Karpas-422 (cell line): ENCODE results near the gene DRG2. TPM values are rescaled to one million over a fixed set of nuclear protein-coding genes. Genes with fewer than 3 reads are reported as not detected.

Experiments used
- DNase-seq: peaks from one replicate; pipeline ENCODE4 v3.0.0-alpha.2; 2015
- H2AFZ ChIP-seq: fragments of 200-600 bp; sonication (generic); 2 replicates; pipeline ENCODE4 v1.6.1; 2014; ENCODE audit warnings: antibody characterized with exemption, low read length, mixed read lengths
- H3K27ac ChIP-seq: fragments of 200-600 bp; sonication (generic); 2 replicates; pipeline ENCODE4 v1.5.1; 2014; ENCODE audit warnings: mild to moderate bottlenecking, low read length, moderate library complexity
- H3K27me3 ChIP-seq: fragments of 200-600 bp; sonication (generic); 2 replicates; pipeline ENCODE4 v1.6.1; 2014; ENCODE audit warnings: low read length, mixed read lengths
- H3K36me3 ChIP-seq: fragments of 200-600 bp; sonication (generic); 2 replicates; pipeline ENCODE4 v1.6.1; 2014; ENCODE audit warnings: low read length, mixed read lengths; ENCODE audit not compliant: insufficient read depth
- H3K4me1 ChIP-seq: fragments of 200-600 bp; sonication (generic); 2 replicates; pipeline ENCODE4 v1.6.1; 2014; ENCODE audit warnings: mild to moderate bottlenecking, low read length, mixed read lengths
- H3K4me2 ChIP-seq: fragments of 200-600 bp; sonication (generic); 2 replicates; pipeline ENCODE4 v1.6.1; 2014; ENCODE audit warnings: low read length, low read depth, mild to moderate bottlenecking; ENCODE audit not compliant: poor library complexity, severe bottlenecking
- H3K4me3 ChIP-seq: fragments of 200-600 bp; sonication (generic); 2 replicates; pipeline ENCODE4 v1.5.1; 2014; ENCODE audit warnings: mild to moderate bottlenecking, antibody characterized with exemption, low read length, mixed read lengths
- H3K79me2 ChIP-seq: fragments of 200-600 bp; sonication (generic); 2 replicates; pipeline ENCODE4 v1.6.1; 2014; ENCODE audit warnings: mild to moderate bottlenecking, low read length, mixed read lengths
- H3K9ac ChIP-seq: fragments of 200-600 bp; sonication (generic); 2 replicates; pipeline ENCODE4 v1.6.0; 2014; ENCODE audit warnings: low read length
- H3K9me2 ChIP-seq: fragments of 200-600 bp; sonication (generic), shearing (Covaris generic); replicated peaks from 2 replicates; pipeline ENCODE4 v1.6.0; 2014; ENCODE audit warnings: mild to moderate bottlenecking, low read length, moderate library complexity; ENCODE audit not compliant: insufficient read depth
- H3K9me3 ChIP-seq: fragments of 300-700, 200-600 bp; sonication (generic); 2 replicates; pipeline ENCODE4 v1.6.1; 2014; ENCODE audit warnings: low read length, mixed read lengths
- H4K20me1 ChIP-seq: fragments of 200-600 bp; sonication (generic); 2 replicates; pipeline ENCODE4 v1.6.1; 2014; ENCODE audit warnings: mild to moderate bottlenecking, antibody characterized with exemption, low read length, low read depth; ENCODE audit not compliant: insufficient read depth
- total RNA-seq: library from RNA; depleted of rRNA; stranded (reverse); fragments of >200 nt; shearing (Covaris generic); gene quantifications from 2 replicates; pipeline ENCODE4 v1.2.3, GENCODE V29; 2014; ENCODE audit warnings: low replicate concordance

DRG2 gene
- total RNA-seq, 1 experiment from 2014 or later: 21.5 TPM

- no peak for DNase-seq
Observed at GRCh38 chr17:18110636-18111145, 22.9 kb downstream of the DRG2 start.

DNA sequence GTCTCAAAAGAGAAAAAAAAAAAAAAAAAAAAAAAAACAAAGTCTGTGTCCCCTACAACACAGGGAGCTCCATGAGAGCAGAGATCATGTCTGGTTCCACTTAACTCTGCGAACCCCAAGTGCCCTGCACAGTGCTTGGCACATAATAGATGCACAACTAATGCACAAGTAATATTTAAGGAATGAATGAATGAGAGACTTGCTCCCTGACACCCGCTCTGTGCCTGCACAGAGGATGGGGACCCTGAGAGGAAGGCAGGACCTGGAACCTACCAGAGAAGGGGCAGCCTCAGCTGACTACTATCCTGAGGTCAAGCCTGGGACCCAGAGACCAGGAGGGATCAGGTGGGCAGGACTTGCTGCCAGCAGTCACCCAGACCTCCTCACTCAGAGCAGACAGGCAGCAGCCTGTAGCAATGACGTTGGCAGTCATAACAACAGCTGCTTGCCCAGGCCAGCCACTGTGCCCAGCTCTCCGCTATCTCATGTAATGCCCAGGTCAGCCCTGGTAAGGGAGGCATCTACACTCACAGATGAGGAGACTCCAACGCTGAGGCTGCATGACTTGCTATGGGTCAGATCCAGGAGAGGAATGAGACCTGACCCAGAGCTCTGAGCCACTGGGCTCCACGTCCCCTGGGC lies 23.7 kb downstream of the DRG2 start:
- H3K4me2 ChIP-seq: no peak overlapping the region
- no peaks in the 10 kb centered on the region for H3K27me3 ChIP-seq
- H3K4me3 ChIP-seq: no peak overlapping the region
- H4K20me1 ChIP-seq: 0 out of 2 replicates have a peak, but pooled peaks cover 4% of the 10 kb centered on the region
- H3K27ac ChIP-seq: no peak overlapping the region
- H2AFZ ChIP-seq: no peak overlapping the region
- H3K4me1 ChIP-seq: no peaks in the 10 kb centered on the region
- H3K36me3 ChIP-seq: no peaks in the 10 kb centered on the region
- H3K9me2 ChIP-seq: no peaks in the 10 kb centered on the region
- no peaks in the 10 kb centered on the region for H3K79me2 ChIP-seq
- no peak overlapping the region for H3K9ac ChIP-seq
- no peak for DNase-seq
- no peaks in the 10 kb centered on the region for H3K9me3 ChIP-seq

More at GRCh38 chr17:18110636-18111145, 22.9 kb downstream of the DRG2 start:
- Histone ChIP-seq H3K27me3 (no peaks in the 10 kb centered on the region), H3K4me2 (no peak overlapping the region), H2AFZ (no peak overlapping the region), H3K27ac (no peak overlapping the region), H4K20me1 (0 out of 2 replicates have a peak, but pooled peaks cover 4% of the 10 kb centered on the region), H3K36me3 (no peaks in the 10 kb centered on the region), H3K4me3 (no peak overlapping the region), H3K9me2 (no peaks in the 10 kb centered on the region), H3K4me1 (no peaks in the 10 kb centered on the region), H3K9ac (no peak overlapping the region), H3K9me3 (no peaks in the 10 kb centered on the region), H3K79me2 (no peaks in the 10 kb centered on the region)

GRCh38 chr17:18115517-18115916 lies 27.8 kb downstream of the DRG2 start:
- Histone ChIP-seq H3K9me3 (no peaks in the 10 kb centered on the region), H3K27ac (no peak overlapping the region), H3K9me2 (no peaks in the 10 kb centered on the region), H3K4me1 (no peaks in the 10 kb centered on the region), H3K9ac (no peak overlapping the region), H3K36me3 (no peaks in the 10 kb centered on the region), H3K27me3 (no peaks in the 10 kb centered on the region), H3K4me3 (no peak overlapping the region), H3K4me2 (no peak overlapping the region), H4K20me1 (no peaks in the 10 kb centered on the region), H2AFZ (no peak overlapping the region), H3K79me2 (no peaks in the 10 kb centered on the region)
- DNase-seq: no peak

DNA sequence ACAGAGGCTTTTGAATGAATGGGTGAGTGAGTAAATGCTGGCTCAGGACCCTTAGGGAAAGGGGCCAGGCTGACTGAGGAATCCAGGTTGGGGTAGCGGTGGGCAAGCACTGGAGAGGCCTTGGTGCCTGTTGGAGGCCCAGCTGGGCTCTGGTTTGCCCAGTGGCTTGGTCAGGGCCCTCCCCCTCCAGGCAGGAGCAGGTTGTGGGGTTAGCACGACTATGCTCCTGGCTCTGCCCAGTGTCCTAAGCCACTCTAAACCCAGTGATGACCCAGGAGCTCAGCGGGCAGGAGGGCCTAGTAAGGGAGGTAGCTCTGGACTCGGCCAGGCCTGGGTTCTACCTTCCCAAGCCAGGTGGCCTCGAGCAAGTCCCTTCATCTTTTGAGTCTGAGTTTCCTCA lies 28.3 kb downstream of the DRG2 start:
- no peaks in the 10 kb centered on the region for H3K27me3 ChIP-seq
- H3K9ac ChIP-seq: no peak overlapping the region
- H3K9me2 ChIP-seq: no peaks in the 10 kb centered on the region
- H3K9me3 ChIP-seq: no peaks in the 10 kb centered on the region
- no peak overlapping the region for H3K4me2 ChIP-seq
- H3K4me3 ChIP-seq: no peak overlapping the region
- H2AFZ ChIP-seq: no peak overlapping the region
- no peaks in the 10 kb centered on the region for H3K36me3 ChIP-seq
- H4K20me1 ChIP-seq: no peaks in the 10 kb centered on the region
- DNase-seq: no peak
- no peak overlapping the region for H3K27ac ChIP-seq
- no peaks in the 10 kb centered on the region for H3K79me2 ChIP-seq
- no peaks in the 10 kb centered on the region for H3K4me1 ChIP-seq

DNA sequence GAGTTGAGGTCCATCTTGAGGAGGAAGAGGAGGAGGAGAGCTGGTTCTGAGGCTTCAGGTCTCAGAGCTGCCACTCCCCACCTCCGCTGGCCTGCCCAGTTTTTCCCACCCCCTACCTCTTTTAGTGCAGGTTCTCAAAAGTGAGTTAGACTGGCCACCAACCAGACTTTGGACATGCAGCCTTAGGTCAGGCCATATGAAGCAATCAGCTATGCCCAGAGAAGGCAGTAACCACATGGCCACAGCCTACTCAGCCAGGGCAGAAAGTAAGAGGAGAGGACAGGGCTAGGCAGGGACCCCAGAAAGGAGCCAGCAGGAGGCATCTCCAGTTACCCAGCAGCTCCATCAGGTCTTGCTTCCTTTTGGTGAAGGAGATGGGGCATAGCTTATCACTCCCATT lies 29.8 kb downstream of the DRG2 start:
- H3K4me1 ChIP-seq: no peaks in the 10 kb centered on the region
- H3K4me2 ChIP-seq: no peak overlapping the region
- no peak for DNase-seq
- no peak overlapping the region for H2AFZ ChIP-seq
- no peaks in the 10 kb centered on the region for H3K36me3 ChIP-seq
- no peak overlapping the region for H3K27ac ChIP-seq
- no peak overlapping the region for H3K9ac ChIP-seq
- H3K9me2 ChIP-seq: no peaks in the 10 kb centered on the region
- no peaks in the 10 kb centered on the region for H3K79me2 ChIP-seq
- H4K20me1 ChIP-seq: no peaks in the 10 kb centered on the region
- H3K27me3 ChIP-seq: no peaks in the 10 kb centered on the region
- H3K4me3 ChIP-seq: no peak overlapping the region
- no peaks in the 10 kb centered on the region for H3K9me3 ChIP-seq

GRCh38 chr17:18117982-18118975 lies 30.5 kb downstream of the DRG2 start:
- Histone ChIP-seq H3K4me2 (no peak overlapping the region), H4K20me1 (no peaks in the 10 kb centered on the region), H3K36me3 (no peaks in the 10 kb centered on the region), H3K9me2 (no peaks in the 10 kb centered on the region), H2AFZ (no peak overlapping the region), H3K79me2 (no peaks in the 10 kb centered on the region), H3K4me1 (no peaks in the 10 kb centered on the region), H3K27ac (no peak overlapping the region), H3K9me3 (no peaks in the 10 kb centered on the region), H3K4me3 (no peak overlapping the region), H3K9ac (no peak overlapping the region), H3K27me3 (no peaks in the 10 kb centered on the region)
- DNase-seq: no peak

DNA sequence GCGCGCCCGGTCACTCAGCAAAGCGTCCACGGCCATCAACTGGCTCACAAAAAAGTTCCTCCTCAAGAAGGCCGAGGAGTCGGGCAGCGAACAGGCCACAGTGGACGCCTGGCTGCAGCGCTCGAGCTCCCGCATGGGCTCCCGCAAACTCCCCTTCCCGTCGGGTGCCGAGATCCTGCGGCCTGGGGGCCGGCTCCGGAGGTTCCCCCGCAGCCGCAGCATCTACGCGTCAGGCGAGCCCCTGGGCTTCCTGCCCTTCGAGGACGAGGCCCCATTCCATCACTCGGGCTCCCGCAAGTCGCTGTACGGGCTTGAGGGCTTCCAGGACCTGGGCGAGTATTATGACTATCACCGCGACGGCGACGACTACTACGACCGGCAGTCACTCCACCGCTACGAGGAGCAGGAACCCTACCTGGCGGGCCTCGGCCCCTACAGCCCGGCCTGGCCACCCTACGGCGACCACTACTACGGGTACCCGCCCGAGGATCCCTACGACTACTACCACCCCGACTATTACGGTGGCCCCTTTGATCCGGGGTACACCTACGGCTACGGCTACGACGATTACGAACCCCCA lies 31.5 kb downstream of the DRG2 start:
- no peak overlapping the region for H3K4me3 ChIP-seq
- H3K4me2 ChIP-seq: no peak overlapping the region
- H3K9me3 ChIP-seq: no peaks in the 10 kb centered on the region
- no peaks in the 10 kb centered on the region for H3K36me3 ChIP-seq
- H3K4me1 ChIP-seq: no peaks in the 10 kb centered on the region
- no peak overlapping the region for H3K27ac ChIP-seq
- H3K9me2 ChIP-seq: no peaks in the 10 kb centered on the region
- no peaks in the 10 kb centered on the region for H3K79me2 ChIP-seq
- no peak for DNase-seq
- H3K27me3 ChIP-seq: no peaks in the 10 kb centered on the region
- no peak overlapping the region for H2AFZ ChIP-seq
- no peaks in the 10 kb centered on the region for H4K20me1 ChIP-seq
- H3K9ac ChIP-seq: no peak overlapping the region

GRCh38 chr17:18119938-18120337 lies 32.2 kb downstream of the DRG2 start:
- H3K36me3 ChIP-seq: no peaks in the 10 kb centered on the region
- H3K9me2 ChIP-seq: no peaks in the 10 kb centered on the region
- no peak overlapping the region for H3K9ac ChIP-seq
- H3K79me2 ChIP-seq: no peaks in the 10 kb centered on the region
- H3K4me1 ChIP-seq: no peaks in the 10 kb centered on the region
- H2AFZ ChIP-seq: no peak overlapping the region
- no peak for DNase-seq
- H3K27ac ChIP-seq: no peak overlapping the region
- no peaks in the 10 kb centered on the region for H4K20me1 ChIP-seq
- no peak overlapping the region for H3K4me2 ChIP-seq
- no peak overlapping the region for H3K4me3 ChIP-seq
- H3K9me3 ChIP-seq: no peaks in the 10 kb centered on the region
- H3K27me3 ChIP-seq: no peaks in the 10 kb centered on the region
